SK-N-SH treated with all-trans-retinoic acid at 6 μM for 48 hours (cell line): ENCODE data around the gene LIN28B.

ENCODE experiments used
- ATAC-seq: fragments of 200-7000 bp; cut with Tn5 transposase; 3 replicates; pipeline ENCODE4 v1.9.1; 2020; ENCODE audit warnings: mild to moderate bottlenecking, moderate library complexity
- ARNTL ChIP-seq: fragments of 450-650 bp; formaldehyde crosslinking; IDR thresholded peaks from 2 replicates; pipeline ENCODE4 v1.5.0; 2020; ENCODE audit warnings: low read depth, mild to moderate bottlenecking, moderate library complexity, borderline replicate concordance
- BACH2 ChIP-seq: fragments of 250-450 bp; sonication (Bioruptor Pico); IDR thresholded peaks from 2 replicates; pipeline ENCODE4 v1.9.0; 2021; ENCODE audit warnings: mild to moderate bottlenecking, borderline replicate concordance
- CREB5 ChIP-seq: fragments of 250-450 bp; sonication (Bioruptor Pico); IDR thresholded peaks from 2 replicates; pipeline ENCODE4 v1.5.1; 2020; ENCODE audit warnings: low read depth, mild to moderate bottlenecking, moderate library complexity
- CSDC2 ChIP-seq: fragments of 250-450 bp; sonication (Bioruptor Pico); IDR thresholded peaks from 2 replicates; pipeline ENCODE4 v1.5.0; 2020; ENCODE audit warnings: mild to moderate bottlenecking, moderate library complexity
- CSRNP3 ChIP-seq: fragments of 250-450 bp; sonication (Bioruptor Pico); IDR thresholded peaks from 2 replicates; pipeline ENCODE4 v1.5.1; 2021; ENCODE audit warnings: mild to moderate bottlenecking, moderate library complexity
- ESRRG ChIP-seq: fragments of 250-450 bp; sonication (Bioruptor Pico); IDR thresholded peaks from 2 replicates; pipeline ENCODE4 v1.6.1; 2021; ENCODE audit warnings: mild to moderate bottlenecking
- GLIS3 ChIP-seq: fragments of 250-450 bp; sonication (Bioruptor Pico); IDR thresholded peaks from 2 replicates; pipeline ENCODE4 v1.5.0; 2020; ENCODE audit warnings: mild to moderate bottlenecking, moderate library complexity
- ISL1 ChIP-seq: fragments of 250-450 bp; sonication (Bioruptor Pico); IDR thresholded peaks from 2 replicates; pipeline ENCODE4 v2.1.2; 2022; ENCODE audit warnings: mild to moderate bottlenecking, moderate library complexity
- OSR1 ChIP-seq: fragments of 250-450 bp; sonication (Bioruptor Pico); IDR thresholded peaks from 2 replicates; pipeline ENCODE4 v1.8.0; 2022; ENCODE audit warnings: moderate library complexity, mild to moderate bottlenecking, inconsistent platforms
- PATZ1 ChIP-seq: fragments of 250-450 bp; sonication (Bioruptor Pico); IDR thresholded peaks from 2 replicates; pipeline ENCODE4 v1.8.0; 2020; ENCODE audit warnings: mild to moderate bottlenecking, moderate library complexity, borderline replicate concordance
- POU6F1 ChIP-seq: fragments of 250-450 bp; sonication (Bioruptor Pico); IDR thresholded peaks from 2 replicates; pipeline ENCODE4 v1.8.0; 2021; ENCODE audit warnings: low read depth, mild to moderate bottlenecking, moderate library complexity, borderline replicate concordance
- PPARA ChIP-seq: fragments of 250-450 bp; sonication (Bioruptor Pico); IDR thresholded peaks from 2 replicates; pipeline ENCODE4 v1.5.0; 2020; ENCODE audit warnings: mild to moderate bottlenecking, borderline replicate concordance
- RARB ChIP-seq: fragments of 250-450 bp; sonication (Bioruptor Pico); IDR thresholded peaks from 2 replicates; pipeline ENCODE4 v1.8.0; 2021; ENCODE audit warnings: mild to moderate bottlenecking, moderate library complexity
- SNAI2 ChIP-seq: fragments of 250-450 bp; sonication (Bioruptor Pico); IDR thresholded peaks from 2 replicates; pipeline ENCODE4 v1.5.0; 2020; ENCODE audit warnings: mild to moderate bottlenecking, moderate library complexity
- TCF4 ChIP-seq: fragments of 250-450 bp; sonication (Bioruptor Pico); IDR thresholded peaks from 2 replicates; pipeline ENCODE4 v1.8.0; 2021; ENCODE audit warnings: mild to moderate bottlenecking, moderate library complexity, borderline replicate concordance
- TOX ChIP-seq: fragments of 250-450 bp; sonication (Bioruptor Pico); IDR thresholded peaks from 2 replicates; pipeline ENCODE4 v1.8.0; 2021; ENCODE audit warnings: mild to moderate bottlenecking, moderate library complexity, borderline replicate concordance
- TSHZ2 ChIP-seq: fragments of 250-450 bp; sonication (Bioruptor Pico); IDR thresholded peaks from 2 replicates; pipeline ENCODE4 v1.5.0; 2020; ENCODE audit warnings: mild to moderate bottlenecking, moderate library complexity
- ZC3H10 ChIP-seq: fragments of 250-450 bp; sonication (Bioruptor Pico); IDR thresholded peaks from 2 replicates; pipeline ENCODE4 v1.5.1; 2021; ENCODE audit warnings: mild to moderate bottlenecking, moderate library complexity
- ZFP3 ChIP-seq: fragments of 250-450 bp; sonication (Bioruptor Pico); IDR thresholded peaks from 2 replicates; pipeline ENCODE4 v1.5.0; 2020; ENCODE audit warnings: mild to moderate bottlenecking, moderate library complexity
- ZFP30 ChIP-seq: fragments of 450-650 bp; formaldehyde crosslinking; IDR thresholded peaks from 2 replicates; pipeline ENCODE4 v1.5.0; 2022; ENCODE audit warnings: mild to moderate bottlenecking, moderate library complexity
- ZNF565 ChIP-seq: fragments of 450-650 bp; formaldehyde crosslinking; conservative IDR thresholded peaks from 2 replicates; pipeline ENCODE4 v1.5.0; 2020; ENCODE audit warnings: low read depth, mild to moderate bottlenecking, moderate library complexity
- ZNF70 ChIP-seq: fragments of 450-650 bp; formaldehyde crosslinking; IDR thresholded peaks from 2 replicates; pipeline ENCODE4 v1.5.0; 2020; ENCODE audit warnings: mild to moderate bottlenecking, moderate library complexity
- ZNF8 ChIP-seq: fragments of 450-650 bp; formaldehyde crosslinking; IDR thresholded peaks from 2 replicates; pipeline ENCODE4 v1.5.0; 2020; ENCODE audit warnings: mild to moderate bottlenecking, moderate library complexity

LIN28B gene

GRCh38 chr6:105019285-105019684 is 62.4 kb downstream of the LIN28B start:
- no peak for TF ChIP-seq TSHZ2 (CRISPR knock-in tag)
- no peak for TF ChIP-seq PPARA
- no peak for TF ChIP-seq ARNTL
- no peak for TF ChIP-seq CSRNP3 (CRISPR knock-in tag)
- no peak for TF ChIP-seq BACH2 (CRISPR knock-in tag)
- no peak for TF ChIP-seq ZFP30 (CRISPR knock-in tag)
- no peak for TF ChIP-seq ZNF565 (CRISPR knock-in tag)
- no peak for TF ChIP-seq ZNF8 (CRISPR knock-in tag)
- no peak for TF ChIP-seq TCF4 (CRISPR knock-in tag)
- TF ChIP-seq GLIS3 (CRISPR knock-in tag), result no peak
- no peak for TF ChIP-seq TOX (CRISPR knock-in tag)
- TF ChIP-seq ESRRG, result no peak
- TF ChIP-seq CREB5 (CRISPR knock-in tag), result no peak
- no peak for TF ChIP-seq POU6F1 (CRISPR knock-in tag)
- TF ChIP-seq ZC3H10 (CRISPR knock-in tag), result no peak
- no peak for TF ChIP-seq RARB (CRISPR knock-in tag)
- TF ChIP-seq CSDC2 (CRISPR knock-in tag), result no peak
- TF ChIP-seq ZFP3 (CRISPR knock-in tag), result no peak
- TF ChIP-seq OSR1 (CRISPR knock-in tag), result no peak
- TF ChIP-seq ZNF70 (CRISPR knock-in tag), result no peak
- ATAC-seq, result no peak

GRCh38 chr6:105021399-105021798 is 64.5 kb downstream of the LIN28B start:
- no peak for ATAC-seq
- TF ChIP-seq ZFP3 (CRISPR knock-in tag) (no peak), PATZ1 (CRISPR knock-in tag) (no peak), ISL1 (CRISPR knock-in tag) (no peak), CSDC2 (CRISPR knock-in tag) (no peak), TOX (CRISPR knock-in tag) (no peak), ZNF565 (CRISPR knock-in tag) (no peak), OSR1 (CRISPR knock-in tag) (no peak), RARB (CRISPR knock-in tag) (no peak), POU6F1 (CRISPR knock-in tag) (no peak), ZC3H10 (CRISPR knock-in tag) (no peak), BACH2 (CRISPR knock-in tag) (no peak), SNAI2 (CRISPR knock-in tag) (no peak), ARNTL (no peak), ESRRG (no peak), TCF4 (CRISPR knock-in tag) (no peak), ZNF8 (CRISPR knock-in tag) (no peak), CSRNP3 (CRISPR knock-in tag) (no peak), ZFP30 (CRISPR knock-in tag) (no peak)
